H1 (cell line): ENCODE measurements around the gene CDK19. TPM values are rescaled to one million over a fixed set of nuclear protein-coding genes. Genes with fewer than 3 reads are reported as not detected.
"Not testable (repeated sequence)": the region's sequence is repeated elsewhere in the genome, so short reads cannot be mapped to it uniquely, and the experiment has no call there.

Source experiments
- CTCF ChIA-PET: fragments of 300-600 bp; sonication (Branson Sonifier 250); formaldehyde crosslinking; loops from one replicate; lab custom pipeline; 2021; ENCODE audit not compliant: partially characterized antibody; lab: Charles Lee
- POLR2A ChIA-PET: fragments of 300-600 bp; sonication (Branson Sonifier 250); formaldehyde crosslinking; loops from one replicate; lab custom pipeline; 2021; ENCODE audit warnings: inconsistent platforms; ENCODE audit not compliant: partially characterized antibody; lab: Charles Lee
- DNase-seq, 2 experiments: peaks; one replicate each; pipeline versions ENCODE4 v3.0.0 to v3.0.0-alpha.2; 2010 to 2022; ENCODE audit warnings: low spot score in 2 of 2, low read depth in 1 of 2, mixed read lengths in 1 of 2
- FAIRE-seq: peaks from 2 replicates; lab custom pipeline; 2011; peaks lifted over from hg19 to GRCh38; lab: Jason Lieb, UNC
- H2AFZ ChIP-seq: 2 replicates; pipeline ENCODE4 v1.8.1; 2012; ENCODE audit warnings: low read length, inconsistent platforms
- H2AK5ac ChIP-seq: 2 replicates; pipeline ENCODE4 v1.6.1; 2013; ENCODE audit warnings: low read depth, low read length
- H2BK120ac ChIP-seq: replicated peaks from 2 replicates; pipeline ENCODE3; 2013; ENCODE audit warnings: low read depth, low read length, inconsistent platforms
- H2BK12ac ChIP-seq: 2 replicates; pipeline ENCODE4 v1.6.1; 2013; ENCODE audit warnings: low read depth, low read length
- H2BK15ac ChIP-seq: 2 replicates; pipeline ENCODE4 v1.6.1; 2013; ENCODE audit warnings: low read length
- H2BK20ac ChIP-seq: 2 replicates; pipeline ENCODE4 v1.6.1; 2013; ENCODE audit warnings: low read length
- H2BK5ac ChIP-seq: 2 replicates; pipeline ENCODE4 v1.6.1; 2013; ENCODE audit warnings: low read depth, low read length
- H3K14ac ChIP-seq: 2 replicates; pipeline ENCODE4 v1.6.1; 2013; ENCODE audit warnings: inconsistent platforms; ENCODE audit not compliant: insufficient read length
- H3K18ac ChIP-seq: 2 replicates; pipeline ENCODE4 v1.6.1; 2013; ENCODE audit warnings: low read length; ENCODE audit errors: extremely low read depth
- H3K23ac ChIP-seq: 2 replicates; pipeline ENCODE4 v1.6.1; 2013; ENCODE audit warnings: inconsistent platforms; ENCODE audit not compliant: insufficient read length
- H3K23me2 ChIP-seq: 2 replicates; pipeline ENCODE4 v1.6.1; 2013; ENCODE audit warnings: low read depth, low read length
- H3K27ac ChIP-seq: 2 replicates; pipeline ENCODE4 v1.6.1; 2011; ENCODE audit warnings: low read depth, low read length, inconsistent platforms
- H3K27me3 ChIP-seq, 4 experiments: replicated peaks in 1 of 4; 1 replicate in 1 of 4; 2 replicates in 3 of 4; pipeline versions ENCODE4 v1.6.1 to v1.8.1; 2011 to 2013; ENCODE audit warnings: low read length in 3 of 4, mild to moderate bottlenecking in 3 of 4, inconsistent platforms in 2 of 4, mixed read lengths in 2 of 4, moderate library complexity in 1 of 4; ENCODE audit not compliant: control insufficient read depth in 3 of 4, insufficient read depth in 3 of 4; ENCODE audit errors: extremely low read depth in 1 of 4
- H3K36me3 ChIP-seq, 4 experiments: 2 replicates each; pipeline versions ENCODE4 v1.6.1 to v1.8.1; 2011 to 2013; ENCODE audit warnings: mild to moderate bottlenecking in 4 of 4, low read length in 3 of 4, moderate library complexity in 2 of 4, control low read depth in 1 of 4, inconsistent platforms in 1 of 4; ENCODE audit not compliant: insufficient read depth in 4 of 4, control insufficient read depth in 2 of 4
- H3K4ac ChIP-seq: replicated peaks from 2 replicates; pipeline ENCODE3; 2013; ENCODE audit warnings: low read length, low read depth, mixed read lengths, inconsistent platforms; ENCODE audit not compliant: insufficient read length
- H3K4me1 ChIP-seq, 4 experiments: replicated peaks in 1 of 4; 1 replicate in 1 of 4; 2 replicates in 3 of 4; pipeline versions ENCODE4 v1.6.1 to v1.8.1; 2011 to 2013; ENCODE audit warnings: low read length in 3 of 4, inconsistent platforms in 2 of 4, mixed read lengths in 1 of 4; ENCODE audit not compliant: insufficient read depth in 4 of 4, control insufficient read depth in 3 of 4
- H3K4me2 ChIP-seq, 2 experiments: 2 replicates each; pipeline versions ENCODE4 v1.6.1 to v1.8.1; 2011 to 2013; ENCODE audit warnings: low read depth in 2 of 2, low read length in 2 of 2, control low read depth in 1 of 2, inconsistent platforms in 1 of 2, mild to moderate bottlenecking in 1 of 2; ENCODE audit not compliant: insufficient read depth in 1 of 2
- H3K4me3 ChIP-seq, 4 experiments: fragments of 200-600, 300-600 bp in 1 of 4; sonication (generic), shearing (Covaris generic), sonication (Bioruptor Twin) in 1 of 4; 2 replicates each; pipeline versions ENCODE4 v1.5.1 to v1.8.1; 2011 to 2016; ENCODE audit warnings: low read length in 4 of 4, low read depth in 3 of 4, control low read depth in 2 of 4, inconsistent platforms in 2 of 4, mild to moderate bottlenecking in 2 of 4, mixed read lengths in 1 of 4, moderate library complexity in 1 of 4; ENCODE audit not compliant: insufficient read depth in 2 of 4; ENCODE audit errors: extremely low read depth in 1 of 4
- H3K56ac ChIP-seq: replicated peaks from 2 replicates; pipeline ENCODE3; 2013; ENCODE audit warnings: low read depth, mild to moderate bottlenecking, mixed read lengths, low read length, inconsistent platforms; ENCODE audit not compliant: insufficient read length
- H3K79me1 ChIP-seq: 2 replicates; pipeline ENCODE4 v1.6.1; 2013; ENCODE audit warnings: low read depth, low read length, control low read depth
- H3K79me2 ChIP-seq, 2 experiments: 2 replicates each; pipeline versions ENCODE4 v1.6.1 to v1.8.1; 2012 to 2013; ENCODE audit warnings: low read length in 2 of 2, mild to moderate bottlenecking in 2 of 2, inconsistent platforms in 1 of 2; ENCODE audit not compliant: insufficient read depth in 2 of 2, control insufficient read depth in 1 of 2
- H3K9ac ChIP-seq, 4 experiments: replicated peaks in 1 of 4; 1 replicate in 1 of 4; 2 replicates in 3 of 4; pipeline versions ENCODE4 v1.6.1 to v1.8.1; 2011 to 2013; ENCODE audit warnings: low read depth in 3 of 4, low read length in 3 of 4, control low read depth in 2 of 4, mild to moderate bottlenecking in 2 of 4, moderate library complexity in 2 of 4, inconsistent platforms in 1 of 4; ENCODE audit errors: extremely low read depth in 1 of 4
- H3K9me3 ChIP-seq, 2 experiments: 2 replicates each; pipeline versions ENCODE4 v1.6.1 to v1.8.1; 2012 to 2013; ENCODE audit warnings: mild to moderate bottlenecking in 2 of 2, moderate library complexity in 2 of 2, control low read depth in 1 of 2, inconsistent platforms in 1 of 2, low read depth in 1 of 2, low read length in 1 of 2, mixed read lengths in 1 of 2; ENCODE audit not compliant: insufficient read depth in 2 of 2
- H4K20me1 ChIP-seq, 2 experiments: replicated peaks in 1 of 2; 2 replicates each; pipeline versions ENCODE3 to v1.8.1; 2011 to 2013; ENCODE audit warnings: inconsistent platforms in 2 of 2, low read length in 2 of 2, mild to moderate bottlenecking in 1 of 2; ENCODE audit not compliant: insufficient read depth in 2 of 2, control insufficient read depth in 1 of 2
- H4K5ac ChIP-seq: 2 replicates; pipeline ENCODE4 v1.6.1; 2013; ENCODE audit warnings: low read length, low read depth, mixed read lengths, inconsistent platforms; ENCODE audit not compliant: insufficient read length
- H4K8ac ChIP-seq: 2 replicates; pipeline ENCODE4 v1.8.0; 2013; ENCODE audit warnings: mild to moderate bottlenecking, moderate library complexity, low read length, inconsistent platforms; ENCODE audit not compliant: insufficient read depth; ENCODE audit errors: extremely low read depth
- H4K91ac ChIP-seq: replicated peaks from 2 replicates; pipeline ENCODE3; 2013; ENCODE audit warnings: low read length, mixed read lengths, inconsistent platforms; ENCODE audit not compliant: insufficient read length
- EP300 ChIP-seq, 2 experiments: IDR thresholded peaks; 1 replicate in 1 of 2; 2 replicates in 1 of 2; pipeline ENCODE4 v1.6.1; 2011 to 2012; ENCODE audit warnings: low read depth in 2 of 2, low read length in 2 of 2, mild to moderate bottlenecking in 2 of 2, borderline replicate concordance in 1 of 2, inconsistent platforms in 1 of 2, moderate library complexity in 1 of 2
- WGBS, 2 experiments: shearing (Covaris generic) in 1 of 2; methylation state at CpG; one replicate each; pipeline versions ENCODE4 v1.1.6 to v1.1.7; 2013 to 2015; ENCODE audit warnings: low lambda C conversion rate in 2 of 2, mixed read lengths in 2 of 2, inconsistent platforms in 1 of 2, low coverage in 1 of 2, missing lambda C conversion rate in 1 of 2; ENCODE audit not compliant: insufficient replicate concordance in 2 of 2, insufficient coverage in 1 of 2, insufficient read length in 1 of 2; ENCODE audit errors: extremely low coverage in 1 of 2, missing lambda C conversion rate in 1 of 2; 5-methylcytosine and 5-hydroxymethylcytosine counted together
- polyA plus RNA-seq, 7 experiments: library from polyadenylated mRNA; depleted of rRNA in 3 of 7; stranded (reverse) in 5 of 7; unstranded in 2 of 7; fragments of >200 nt in 5 of 7; fragments of 200-250 nt in 2 of 7; gene quantifications; 1 replicate in 5 of 7; 2 replicates in 1 of 7; 4 replicates in 1 of 7; pipeline versions ENCODE4 v1.2.1 to v1.2.3, GENCODE V29; 2011 to 2013; ENCODE audit warnings: missing spikeins in 2 of 7, mixed read lengths in 2 of 7
- total RNA-seq: library from RNA; stranded (reverse); fragmentation: NEBNext Ultra II Directional; extraction: Animal tissue kit (Norgen Biotek cat#: 25700); gene quantifications from 2 replicates; pipeline ENCODE4 v1.2.1, GENCODE V29; 2021

CDK19 gene
- total and polyA plus RNA-seq, 2 of the 8 experiments (the other 6 are each of a cell fraction or from before 2014, with no cell fraction given), result 4.9 to 12.6 TPM

- H4K8ac ChIP-seq, H3K79me1 ChIP-seq, H3K4me1 ChIP-seq, H3K4me2 ChIP-seq, FAIRE-seq, H3K9ac ChIP-seq, H2AFZ ChIP-seq, H2BK15ac ChIP-seq, H3K4me3 ChIP-seq, H4K91ac ChIP-seq, H3K23ac ChIP-seq, H3K79me2 ChIP-seq, H3K14ac ChIP-seq, H3K27me3 ChIP-seq, H3K4ac ChIP-seq, H2BK20ac ChIP-seq, H3K23me2 ChIP-seq, H3K56ac ChIP-seq, H4K5ac ChIP-seq, H3K18ac ChIP-seq, DNase-seq, CTCF ChIA-PET, H2BK12ac ChIP-seq, H2AK5ac ChIP-seq, H3K27ac ChIP-seq, H2BK5ac ChIP-seq, POLR2A ChIA-PET, H2BK120ac ChIP-seq, H4K20me1 ChIP-seq: not testable (repeated sequence)
- peaks cover 0 to 10% (median 5%) of the 10 kb centered on the region in 4 experiments; a peak in 3 of 8 replicates for H3K36me3 ChIP-seq
- TF ChIP-seq EP300 (IDR thresholded peaks at IDR 0.05; ENCODE audit: borderline replicate concordance in 1 of 2, low read depth in 2 of 2, low read length in 2 of 2), result peak in 1 of 2 experiments; percentile 53; a peak in 1 of 3 replicates
- 93% methylated on average over 9 of the region's 9 CpGs; no CpG with 5 or more reads in 1 of the 2 experiments for WGBS, 2 experiments
- H3K9me3 ChIP-seq, result peaks cover 8 to 17% of the 10 kb centered on the region in 2 experiments; a peak in 2 of 4 replicates
These were observed 72.7 kb downstream of the CDK19 start for GRCh38 chr6:110742552-110742951.
